Kidney (tissue), 14 donors: ENCODE measurements around the gene SPATA31D1. TPM values are rescaled to one million over a fixed set of nuclear protein-coding genes. Genes with fewer than 3 reads are reported as not detected.

Experiments used
- DNase-seq, 5 donors: peaks; one replicate each; pipeline ENCODE4 v3.0.0-alpha.2; 2013 to 2020
- FAIRE-seq: peaks from 2 replicates; lab custom pipeline; 2012; peaks lifted over from hg19 to GRCh38; lab: Jason Lieb, UNC
- H3K27ac ChIP-seq, 2 donors: one replicate each; pipeline ENCODE4 v1.7.0; 2013; ENCODE audit warnings: low read depth in 2 of 2, low read length in 2 of 2, inconsistent platforms in 1 of 2
- H3K27me3 ChIP-seq: one replicate; pipeline ENCODE4 v1.7.1; 2013; ENCODE audit warnings: low read length, inconsistent platforms; ENCODE audit not compliant: control insufficient read depth, insufficient read depth
- H3K36me3 ChIP-seq, 3 donors: one replicate each; pipeline versions ENCODE4 v1.7.0 to v1.7.1; 2013; ENCODE audit warnings: low read length in 3 of 3, control low read depth in 1 of 3, inconsistent platforms in 1 of 3; ENCODE audit not compliant: insufficient read depth in 3 of 3, control insufficient read depth in 2 of 3
- H3K4me1 ChIP-seq, 3 donors: one replicate each; pipeline versions ENCODE4 v1.7.0 to v1.7.1; 2013; ENCODE audit warnings: low read length in 3 of 3, inconsistent platforms in 1 of 3, low read depth in 1 of 3; ENCODE audit not compliant: control insufficient read depth in 2 of 3, insufficient read depth in 2 of 3
- H3K4me3 ChIP-seq, 3 donors: one replicate each; pipeline versions ENCODE4 v1.7.0 to v1.8.1; 2013; ENCODE audit warnings: low read length in 3 of 3, control low read depth in 1 of 3, inconsistent platforms in 1 of 3
- H3K9ac ChIP-seq, 3 donors: one replicate each; pipeline versions ENCODE4 v1.7.0 to v1.7.1; 2013; ENCODE audit warnings: low read length in 3 of 3, control low read depth in 1 of 3, inconsistent platforms in 1 of 3
- H3K9me3 ChIP-seq, 3 donors: one replicate each; pipeline versions ENCODE4 v1.7.0 to v1.7.1; 2013; ENCODE audit warnings: low read length in 3 of 3, control low read depth in 1 of 3, inconsistent platforms in 1 of 3; ENCODE audit not compliant: control insufficient read depth in 2 of 3, insufficient read depth in 1 of 3
- CTCF ChIP-seq: IDR thresholded peaks from 3 replicates; pipeline ENCODE4 v1.5.1; 2012; ENCODE audit warnings: mild to moderate bottlenecking, moderate library complexity, borderline replicate concordance; ENCODE audit not compliant: insufficient read depth; ENCODE audit errors: extremely low read depth
- intact Hi-C: fragments of 100-400 bp; cut with DNase I; formaldehyde crosslinking; loops from one replicate; pipeline ENCODE4 v1.11.1; 2022
- polyA plus RNA-seq: library from polyadenylated mRNA; stranded (reverse); fragments of 350-450 nt; fragmentation: Illumina TruSeq; extraction: RNeasy Lipid Tissue Mini Kit (QIAGEN cat#74804); gene quantifications from one replicate; pipeline ENCODE4 v1.2.3, GENCODE V29; 2014; ENCODE audit warnings: low read depth, low replicate concordance; ENCODE audit not compliant: insufficient read depth
- total RNA-seq: library from RNA; stranded (reverse); fragmentation: NEBNext Ultra II Directional; extraction: Animal tissue kit (Norgen Biotek cat#: 25700); gene quantifications from one replicate; pipeline ENCODE4 v1.2.1, GENCODE V29; 2021
- donor health status: control.
- donor health status: control.
- donor health status: control.
- donor health status: control.
- donor health status: control.
- donor health status: DM: yes; HTN: yes; CAD: no.
- donor health status: Normal renal cell carcinoma (clear cell type).

Gene SPATA31D1
- total and polyA plus RNA-seq, 2 donors from 2014 or later: not detected

- no peak for FAIRE-seq
These were observed 9.4 kb upstream of the SPATA31D1 start for GRCh38 chr9:81979196-81979595.

GRCh38 chr9:81980568-81980967 lies 8.0 kb upstream of the SPATA31D1 start:
- no peak overlapping the region for H3K4me3 ChIP-seq
- H3K9ac ChIP-seq: no peak overlapping the region
- H3K36me3 ChIP-seq: no peaks in the 10 kb centered on the region
- DNase-seq (no peak), FAIRE-seq (no peak)
- H3K27me3 ChIP-seq: no peaks in the 10 kb centered on the region
- intact Hi-C loops: no loop called here
- no peak for TF ChIP-seq CTCF
- no peaks in the 10 kb centered on the region for H3K9me3 ChIP-seq
- H3K4me1 ChIP-seq: no peaks in the 10 kb centered on the region
- no peak overlapping the region for H3K27ac ChIP-seq

More at GRCh38 chr9:81979196-81979595, 9.4 kb upstream of the SPATA31D1 start:
- intact Hi-C loops: no loop called here
- no peaks in the 10 kb centered on the region for H3K4me1 ChIP-seq
- no peaks in the 10 kb centered on the region for H3K27me3 ChIP-seq
- H3K27ac ChIP-seq: no peak overlapping the region
- no peak overlapping the region for H3K4me3 ChIP-seq
- H3K9ac ChIP-seq: no peak overlapping the region
- H3K36me3 ChIP-seq: no peaks in the 10 kb centered on the region
- TF ChIP-seq CTCF: no peak
- no peak for DNase-seq
- H3K9me3 ChIP-seq: peaks cover 0 to 5% (median 2%) of the 10 kb centered on the region in 3 donors

GRCh38 chr9:81981883-81982282 lies 6.7 kb upstream of the SPATA31D1 start:
- Histone ChIP-seq H3K27me3 (no peaks in the 10 kb centered on the region), H3K9ac (no peak overlapping the region), H3K4me3 (no peak overlapping the region), H3K36me3 (no peaks in the 10 kb centered on the region), H3K27ac (no peak overlapping the region), H3K4me1 (no peaks in the 10 kb centered on the region), H3K9me3 (no peaks in the 10 kb centered on the region)
- no peak for TF ChIP-seq CTCF
- DNase-seq: no peak
- FAIRE-seq: no peak
- intact Hi-C loops: no loop called here

- intact Hi-C loops: no loop called here
- no peaks in the 10 kb centered on the region for H3K4me1 ChIP-seq
- H3K9me3 ChIP-seq: no peaks in the 10 kb centered on the region
- FAIRE-seq: no peak
- no peaks in the 10 kb centered on the region for H3K27me3 ChIP-seq
- no peak for TF ChIP-seq CTCF
- DNase-seq: no peak
- H3K4me3 ChIP-seq: no peak overlapping the region
- H3K36me3 ChIP-seq: no peaks in the 10 kb centered on the region
- no peak overlapping the region for H3K9ac ChIP-seq
- no peak overlapping the region for H3K27ac ChIP-seq
These were observed 3.6 kb upstream of the SPATA31D1 start for GRCh38 chr9:81984928-81985327.
